T follicular helper cell (primary cell): ENCODE results near the gene KDM8.

Experiments used
- DNase-seq: peaks from one replicate; pipeline ENCODE4 v3.0.0-alpha.2; 2020; ENCODE audit warnings: low read depth

KDM8 gene

DNA sequence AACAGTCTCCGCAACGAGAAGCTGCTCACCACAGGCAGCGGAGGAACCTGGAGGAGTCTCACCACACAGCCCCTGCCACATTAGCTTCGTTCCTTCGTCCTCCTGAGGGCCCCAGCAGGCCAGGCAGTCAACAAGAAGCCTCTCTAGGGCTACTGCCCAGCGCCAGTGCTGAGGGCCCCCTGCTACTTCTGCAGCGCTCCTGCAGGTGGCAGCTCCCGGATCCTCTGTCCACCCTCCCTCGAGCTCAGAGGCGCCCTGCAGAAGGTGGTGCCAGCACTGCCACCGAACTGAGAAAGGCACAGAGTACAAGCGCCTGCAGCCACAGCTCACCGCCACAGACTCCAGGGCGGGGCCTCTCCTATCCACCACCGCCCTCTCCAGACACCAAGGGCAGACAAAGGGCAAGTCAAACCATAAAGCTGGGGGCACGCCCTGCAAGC is 27.3 kb downstream of the KDM8 start:
- peak; percentile 53 for DNase-seq

DNA sequence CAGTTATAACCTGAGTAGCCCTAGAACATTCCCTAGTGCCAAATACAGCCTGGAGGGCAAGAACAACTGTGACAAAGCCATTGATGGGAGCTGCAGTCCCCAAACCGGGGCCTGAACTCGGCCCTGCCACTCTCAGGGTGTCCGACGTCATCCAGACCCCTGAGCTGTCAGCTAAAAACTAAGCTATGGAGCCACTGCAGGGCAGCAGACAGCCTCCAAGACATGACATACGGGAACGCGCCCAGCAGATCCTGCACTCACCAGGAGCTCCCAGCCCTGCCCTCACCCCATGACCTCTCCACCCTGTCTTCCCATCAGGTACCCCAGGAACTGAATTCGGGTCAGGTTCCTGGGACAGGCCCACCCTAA is 28.4 kb downstream of the KDM8 start:
- DNase-seq = no peak

DNA sequence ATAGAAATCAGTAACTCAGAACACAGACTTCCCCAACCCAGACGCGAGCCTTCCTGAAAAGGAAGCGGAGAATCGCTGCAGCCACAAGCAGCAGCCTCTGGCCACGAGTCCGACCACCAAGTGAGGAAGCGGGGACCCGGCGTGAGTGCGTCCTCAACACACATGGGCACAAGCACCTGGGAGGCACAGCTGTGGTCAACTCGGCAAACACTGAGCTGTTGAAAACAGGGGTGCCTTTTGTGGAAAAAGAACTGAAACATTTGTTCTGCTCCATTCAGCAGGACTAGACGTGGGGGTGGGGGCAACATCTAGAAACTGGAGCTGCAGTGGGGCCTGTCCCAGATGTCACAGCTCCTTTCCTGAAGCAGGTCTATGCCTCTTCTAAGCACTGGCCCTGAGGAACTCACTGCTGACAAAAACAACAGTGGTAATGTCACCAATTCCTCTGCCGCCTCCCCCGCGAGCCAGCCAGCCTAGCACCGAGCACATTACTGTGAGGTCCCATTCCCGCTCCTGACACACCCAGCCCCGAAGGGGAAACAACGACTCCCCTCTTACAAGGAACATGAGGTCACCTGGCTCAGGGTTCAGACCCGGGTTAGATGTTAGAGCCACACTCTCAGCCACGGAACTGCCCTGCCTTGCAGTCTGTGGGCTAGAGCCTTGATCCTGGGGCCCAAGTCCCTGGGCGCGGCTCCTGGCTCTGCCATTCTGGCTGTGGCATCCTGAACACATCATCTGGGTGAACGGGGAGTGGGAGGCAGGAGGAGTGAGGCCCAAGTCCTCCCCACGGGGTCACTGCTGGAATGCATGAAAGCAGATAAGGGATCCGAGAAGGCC is 29.0 kb downstream of the KDM8 start:
- DNase-seq = no peak

DNA sequence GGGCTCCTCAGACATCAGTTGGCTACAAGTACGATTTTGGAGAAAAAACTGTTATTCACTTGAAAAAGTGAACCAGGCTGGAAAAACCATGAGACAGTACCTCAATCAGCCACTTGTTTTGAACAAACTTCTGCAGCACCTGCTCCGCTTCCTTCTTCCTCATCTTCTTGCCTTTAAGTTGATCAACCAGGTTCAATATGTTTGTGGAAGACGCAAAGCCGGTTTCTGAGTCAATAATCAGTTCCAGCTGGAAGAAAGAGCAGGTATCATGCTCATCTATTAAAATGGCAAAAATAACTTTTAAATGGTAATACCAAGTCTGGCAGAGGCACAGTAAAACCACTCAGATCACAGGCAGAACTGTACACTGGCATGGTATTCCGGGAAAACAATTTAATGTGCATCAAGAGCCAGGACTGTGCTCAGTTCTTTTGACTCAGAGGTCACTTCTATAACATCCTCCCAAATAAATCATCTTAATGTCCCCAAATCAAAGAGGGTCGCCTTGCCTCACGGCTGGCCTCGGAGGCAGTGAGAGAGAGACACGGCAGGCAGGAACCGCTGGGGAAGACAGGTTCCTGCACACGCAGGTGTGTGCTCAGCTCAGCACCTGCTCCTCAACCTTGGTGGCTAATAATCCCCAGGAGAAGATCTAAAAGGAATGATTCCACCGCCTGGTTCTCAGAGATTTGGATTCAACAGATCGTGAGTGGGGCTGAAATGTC is 29.7 kb downstream of the KDM8 start:
- DNase-seq = no peak

DNA sequence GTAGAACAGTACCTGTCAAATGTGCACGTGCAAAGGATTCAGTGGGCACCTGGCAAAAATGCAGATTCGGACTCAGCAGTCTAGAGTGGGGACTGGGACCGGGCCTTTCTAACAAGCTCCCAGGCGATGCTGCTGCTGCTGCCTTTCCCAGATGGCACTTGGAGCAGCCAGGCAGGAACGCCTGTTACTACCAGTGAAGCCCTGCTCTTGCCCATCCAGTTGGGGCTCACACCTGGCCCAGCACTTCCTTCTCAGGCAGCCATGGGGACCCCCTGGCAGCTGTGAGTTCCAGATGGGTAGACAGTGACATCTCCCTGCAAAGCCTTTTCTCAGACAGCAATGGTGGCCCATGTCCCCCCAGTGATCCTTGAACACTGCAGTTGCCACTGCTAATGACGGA is 30.4 kb downstream of the KDM8 start:
- no peak for DNase-seq

DNA sequence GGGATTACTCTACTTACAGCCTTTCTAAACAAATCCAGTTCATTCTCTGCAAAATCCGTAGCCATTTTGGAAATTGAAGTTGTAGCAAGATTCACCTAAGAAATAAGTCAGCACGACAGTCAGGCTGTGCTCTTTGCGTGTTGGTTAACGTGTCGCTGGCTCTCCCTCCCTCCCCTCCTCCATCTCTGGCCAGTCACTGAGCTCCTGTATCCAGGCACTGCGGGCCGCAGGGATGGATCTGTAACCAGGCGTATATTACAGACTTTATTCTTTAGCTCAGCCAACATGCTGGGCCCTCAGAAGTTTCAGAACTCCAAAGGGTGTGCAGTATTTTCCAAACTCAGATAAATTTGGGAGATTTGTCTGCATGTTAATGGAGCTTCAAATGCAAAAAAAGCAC is 30.8 kb downstream of the KDM8 start:
- DNase-seq = no peak

DNA sequence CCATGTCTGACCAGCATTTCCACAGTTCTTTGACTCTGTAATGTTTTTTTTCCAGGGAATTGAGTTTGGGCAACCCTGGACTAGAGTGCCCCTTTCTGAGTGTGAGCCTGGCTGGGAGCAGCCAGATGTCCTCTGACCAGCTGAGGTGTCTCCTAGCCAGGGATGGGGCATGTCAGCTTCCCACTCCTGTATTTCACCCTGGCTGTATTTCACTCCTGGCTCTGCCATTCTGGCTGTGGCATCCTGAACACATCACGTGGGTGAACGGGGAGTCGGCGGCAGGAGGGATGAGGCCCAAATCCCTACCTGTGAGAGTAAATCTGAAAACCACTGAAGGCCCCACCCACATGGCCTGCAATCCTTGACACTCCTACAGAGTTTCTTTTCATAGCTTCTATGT is 31.3 kb downstream of the KDM8 start:
- no peak for DNase-seq

DNA sequence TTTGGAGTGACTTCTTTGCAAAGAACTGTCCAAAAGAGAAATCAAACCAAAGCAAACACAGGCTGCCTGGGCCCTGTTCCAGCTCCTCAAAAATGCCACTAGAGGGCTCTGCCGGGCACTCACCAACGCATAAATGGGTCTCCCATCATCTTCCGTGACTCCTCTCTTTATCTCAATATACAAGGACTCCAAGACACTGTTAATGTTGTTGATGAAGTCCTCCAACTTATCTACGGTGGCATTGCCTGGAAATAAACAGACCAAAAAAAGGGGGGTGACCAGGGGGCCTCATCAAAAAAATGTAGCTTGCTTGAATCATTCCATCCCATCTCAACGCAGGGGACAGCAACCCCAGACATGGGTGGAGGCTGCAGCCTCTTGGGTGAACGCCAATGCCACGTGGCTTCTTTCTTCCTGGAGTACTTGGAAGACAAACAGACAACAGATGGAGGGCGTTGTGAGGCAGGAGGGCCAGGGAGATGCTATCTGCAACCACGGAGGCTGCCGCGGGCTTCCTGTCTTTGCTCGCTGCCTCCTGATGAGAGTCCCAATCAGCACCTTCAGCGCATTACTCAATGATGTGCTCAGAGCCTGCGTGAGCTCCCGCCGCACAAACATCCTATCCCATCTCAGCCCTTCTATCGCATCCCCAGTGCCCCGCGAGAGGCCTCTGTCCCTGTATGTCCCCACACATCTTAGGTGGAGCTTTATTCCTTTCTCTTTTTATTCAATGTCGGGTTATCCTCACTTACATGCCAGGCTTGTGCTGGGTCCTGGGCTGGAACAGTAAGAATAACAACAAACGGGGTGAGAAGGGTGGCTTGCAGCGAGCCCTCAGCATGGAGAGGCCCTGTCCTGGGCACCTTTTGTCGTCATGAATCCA is 32.0 kb downstream of the KDM8 start:
- DNase-seq = peak; percentile 90

DNA sequence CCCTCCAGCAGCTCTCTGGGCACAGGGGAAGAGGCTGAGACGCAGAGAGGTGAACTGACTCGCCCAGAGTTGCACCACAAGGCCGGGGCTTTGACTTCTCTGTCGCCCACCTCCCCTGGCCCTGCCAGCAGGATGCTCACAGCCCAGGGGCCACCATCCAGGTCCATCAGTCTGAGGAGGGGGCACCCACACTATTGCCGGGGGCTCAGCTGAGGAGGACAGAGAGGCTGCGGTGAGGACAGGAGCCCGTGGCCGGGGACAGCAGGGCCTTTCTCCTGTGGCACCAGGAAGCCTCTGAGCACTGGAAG is 32.6 kb downstream of the KDM8 start:
- no peak for DNase-seq

DNA sequence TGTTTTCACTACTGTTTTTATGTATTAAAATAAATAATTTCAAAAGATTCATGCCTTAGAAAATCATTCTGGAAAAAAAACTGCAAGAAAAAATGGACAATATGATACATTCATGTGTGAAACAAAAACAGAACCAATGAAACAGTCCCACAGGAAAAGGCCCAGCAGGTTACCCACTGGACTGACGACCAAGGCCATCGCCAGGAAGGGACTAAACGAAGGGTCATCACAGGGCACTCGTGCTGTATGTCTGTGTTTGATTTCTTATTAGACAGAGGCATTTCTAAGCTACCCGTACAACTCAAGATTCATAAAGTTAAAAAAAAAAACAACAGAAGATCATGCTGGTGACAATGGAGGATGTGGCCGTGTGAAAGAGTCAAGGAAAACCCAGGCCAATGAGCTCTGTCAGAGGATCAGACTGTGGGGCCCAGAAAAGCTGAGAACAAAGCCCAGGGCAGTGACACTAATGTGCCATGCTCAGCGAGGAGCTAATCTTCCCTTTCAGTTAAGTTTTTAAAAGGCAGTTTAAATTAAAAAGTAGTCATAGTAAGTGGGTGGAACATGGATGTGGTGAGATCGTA is 33.4 kb downstream of the KDM8 start:
- no peak for DNase-seq

DNA sequence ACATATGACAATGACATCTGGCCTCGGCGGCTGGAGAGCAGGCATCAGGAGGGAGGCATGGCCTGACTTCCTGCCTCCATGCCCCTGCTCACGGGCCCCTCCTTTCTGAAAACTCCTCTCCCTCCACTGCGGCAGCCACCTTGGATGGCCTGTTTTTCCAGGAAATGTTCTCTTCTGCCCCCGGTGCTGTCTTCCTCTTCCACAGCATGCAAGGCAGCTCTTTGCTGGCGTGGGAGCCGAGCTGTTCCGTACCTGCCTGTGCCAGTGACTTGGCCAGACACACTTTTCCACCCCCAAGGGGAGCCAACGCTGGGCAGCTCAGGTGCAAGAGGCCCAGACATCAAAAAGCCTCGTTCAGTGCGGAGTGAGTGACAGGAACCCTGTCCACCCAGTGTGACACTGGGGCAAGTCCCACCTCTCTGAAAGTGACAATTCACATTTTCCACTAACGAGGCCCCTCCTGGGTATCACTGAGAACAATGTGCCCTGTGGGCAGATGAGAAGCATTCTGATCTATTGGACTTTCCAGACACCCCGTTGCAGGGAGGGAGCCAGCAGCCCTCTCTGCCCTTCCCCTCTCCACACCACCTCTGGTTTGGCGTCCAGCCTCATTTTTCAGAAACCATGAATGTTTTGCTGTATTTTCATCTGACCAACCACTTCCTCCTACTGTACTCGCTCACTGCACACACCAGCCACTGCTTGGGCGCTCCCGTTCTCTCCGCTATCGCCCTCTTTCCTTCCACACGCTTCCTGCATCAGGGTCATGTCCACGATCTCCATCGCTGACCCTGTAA is 34.1 kb downstream of the KDM8 start:
- peak; percentile 48 for DNase-seq

DNA sequence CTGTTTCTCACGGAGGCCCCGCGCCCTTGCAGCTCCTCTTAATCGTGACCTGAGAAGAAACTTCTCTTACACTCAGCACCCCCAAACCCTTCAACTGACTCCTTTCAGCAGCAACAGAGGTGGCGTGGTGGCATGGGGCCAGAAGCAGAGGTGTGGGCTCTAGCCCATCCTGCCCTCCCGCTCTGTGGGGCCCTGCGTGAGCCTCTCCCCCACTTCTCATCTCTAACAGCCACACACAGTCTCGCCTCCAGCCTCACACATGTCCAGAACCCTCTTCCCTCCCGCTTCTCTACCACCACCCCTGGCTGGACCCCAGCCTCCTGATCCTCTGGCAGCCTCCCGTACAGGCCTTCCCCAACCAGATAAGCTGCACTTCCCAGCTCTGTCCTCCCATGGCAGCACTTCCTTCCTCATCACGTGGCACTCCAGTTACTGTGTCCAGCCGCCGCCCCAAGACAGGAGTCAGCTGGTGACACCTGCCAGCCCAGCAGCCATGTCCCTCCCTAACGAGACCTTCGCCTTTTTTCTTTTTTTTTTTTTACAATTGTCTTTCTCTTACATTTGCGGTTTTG is 34.8 kb downstream of the KDM8 start:
- DNase-seq = no peak

DNA sequence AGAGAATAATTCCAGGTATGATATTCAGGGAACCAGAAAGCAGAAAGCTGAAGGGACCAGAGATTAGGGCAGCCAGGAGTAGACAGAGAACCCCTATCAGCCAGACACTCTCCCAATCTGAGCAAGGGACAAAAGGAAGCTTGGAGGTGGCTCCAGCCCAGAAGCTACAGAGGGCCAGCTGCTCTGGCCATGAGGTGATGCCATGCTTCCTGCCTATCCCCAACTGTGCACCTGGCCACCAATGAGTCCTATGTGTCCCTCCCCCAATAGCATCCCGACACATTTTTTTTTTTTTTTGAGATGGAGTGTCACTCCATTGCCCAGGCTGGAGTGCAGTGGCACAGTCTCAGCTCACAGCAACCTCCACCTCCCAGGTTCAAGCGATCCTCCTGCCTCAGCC is 35.3 kb downstream of the KDM8 start:
- DNase-seq = no peak

DNA sequence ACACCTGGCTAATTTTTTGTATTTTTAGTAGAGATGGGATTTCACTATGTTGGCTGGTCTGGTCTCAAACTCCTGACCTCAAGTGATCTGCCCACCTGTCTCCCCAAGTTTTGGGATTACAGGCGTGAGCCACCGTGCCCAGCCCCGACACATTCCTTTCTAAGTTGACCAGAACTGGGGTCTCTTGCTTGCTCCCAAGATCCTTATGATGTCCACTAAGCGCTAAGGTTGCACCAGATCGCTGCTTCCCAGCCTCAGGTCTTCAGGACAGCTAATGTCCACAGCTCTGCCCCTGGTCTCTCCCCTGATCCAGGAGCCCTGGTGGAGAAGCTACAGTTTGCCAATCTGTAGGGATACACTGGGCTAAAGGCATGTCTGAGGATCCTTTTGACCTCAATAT is 35.7 kb downstream of the KDM8 start:
- DNase-seq = no peak

DNA sequence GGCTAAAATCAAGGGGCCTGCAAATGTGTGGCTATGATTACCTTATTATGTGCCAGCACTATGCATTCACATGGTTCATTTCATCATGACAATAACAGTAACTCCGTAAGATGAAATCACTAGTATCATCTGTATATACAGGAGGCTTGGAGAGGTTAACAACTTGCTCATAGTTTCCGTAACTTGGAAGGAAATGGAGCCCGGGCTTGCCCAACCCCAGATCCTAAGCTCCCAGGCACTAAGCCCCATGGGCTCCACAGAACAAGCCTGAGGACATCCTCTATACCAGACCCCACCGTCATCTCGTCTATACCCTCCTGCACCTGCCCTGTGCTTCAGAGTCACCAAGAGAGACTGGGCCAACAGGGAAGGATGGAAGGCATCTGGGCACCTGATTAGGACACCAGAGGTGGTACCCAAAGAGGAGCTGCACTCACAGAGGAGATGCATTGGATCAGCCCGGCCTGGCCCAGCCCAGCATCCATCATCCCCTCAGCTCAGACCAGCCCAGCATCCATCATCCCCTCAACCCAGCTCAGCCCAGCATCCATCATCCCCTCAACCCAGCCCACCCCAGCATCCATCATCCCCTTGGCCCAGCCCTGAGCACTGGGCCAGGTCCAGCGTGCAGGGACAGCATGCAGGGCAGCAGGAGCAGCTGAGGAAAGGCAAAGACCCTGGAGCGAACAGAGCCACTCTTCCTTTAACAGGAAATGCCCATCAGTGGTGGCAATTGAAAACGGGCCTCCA is 36.8 kb downstream of the KDM8 start:
- DNase-seq = no peak

DNA sequence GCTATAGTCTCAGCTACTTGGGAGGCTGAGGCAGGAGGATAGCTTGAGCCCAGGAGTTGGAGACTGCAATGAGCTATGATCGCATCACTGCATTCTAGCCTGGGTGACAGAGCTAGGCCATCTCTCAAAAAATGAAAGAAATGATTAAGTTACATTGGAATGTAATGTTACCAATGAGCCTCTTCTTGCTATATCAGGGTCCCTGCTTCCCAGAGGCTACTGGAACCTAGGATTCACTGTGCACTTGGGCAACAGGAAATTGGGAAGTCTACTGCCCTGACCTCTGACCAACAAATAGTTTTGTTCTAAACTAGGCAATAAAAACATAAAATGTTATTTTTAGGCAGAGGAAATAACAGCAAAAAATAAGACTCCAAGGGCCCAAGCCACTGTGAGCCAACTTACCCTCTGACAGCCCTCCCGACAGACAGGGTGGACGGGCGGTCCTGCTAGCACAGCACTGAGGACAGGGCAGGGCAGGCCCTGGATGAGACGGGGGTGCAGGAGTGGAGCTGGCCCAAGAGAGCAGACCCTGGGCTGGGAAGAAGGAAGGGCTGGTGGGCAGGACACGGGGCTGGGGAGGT is 37.7 kb downstream of the KDM8 start:
- no peak for DNase-seq

DNA sequence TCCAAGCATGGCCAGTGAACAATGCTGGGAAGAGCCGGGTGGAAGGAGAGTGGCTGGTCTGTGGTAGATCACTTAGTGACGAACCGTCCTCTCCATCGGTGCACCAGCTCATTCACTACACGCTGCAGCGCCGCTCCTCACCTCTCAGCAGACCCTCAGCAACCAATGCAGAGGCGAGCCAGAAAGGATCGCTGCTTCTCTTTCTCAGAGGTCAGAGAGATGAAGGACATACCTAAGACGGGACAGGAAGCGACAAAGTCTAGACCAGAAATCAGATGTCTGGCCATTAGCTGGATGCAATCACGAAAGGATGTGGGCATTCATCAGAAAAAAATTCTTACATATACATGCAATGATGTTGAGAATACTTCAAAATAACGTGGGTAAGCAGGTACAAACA is 38.3 kb downstream of the KDM8 start:
- DNase-seq = no peak

DNA sequence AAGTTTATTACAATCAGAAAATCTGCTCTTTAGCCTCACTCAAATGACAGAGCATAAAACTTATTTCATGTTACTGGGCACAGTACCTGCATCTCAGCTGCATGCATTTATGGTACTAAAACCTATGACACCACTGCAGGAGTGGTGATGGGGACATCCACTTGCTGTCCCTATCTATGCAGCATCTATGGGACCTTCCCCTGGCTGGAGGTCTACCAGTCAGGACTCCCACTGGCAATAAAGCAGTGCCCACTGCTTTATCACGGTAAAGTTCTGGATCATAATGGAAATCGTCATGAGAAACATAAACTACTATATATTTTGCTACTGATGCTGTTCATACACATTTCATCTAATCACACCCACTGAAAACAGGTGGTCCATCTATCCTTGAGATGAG is 39.1 kb downstream of the KDM8 start:
- DNase-seq = no peak

DNA sequence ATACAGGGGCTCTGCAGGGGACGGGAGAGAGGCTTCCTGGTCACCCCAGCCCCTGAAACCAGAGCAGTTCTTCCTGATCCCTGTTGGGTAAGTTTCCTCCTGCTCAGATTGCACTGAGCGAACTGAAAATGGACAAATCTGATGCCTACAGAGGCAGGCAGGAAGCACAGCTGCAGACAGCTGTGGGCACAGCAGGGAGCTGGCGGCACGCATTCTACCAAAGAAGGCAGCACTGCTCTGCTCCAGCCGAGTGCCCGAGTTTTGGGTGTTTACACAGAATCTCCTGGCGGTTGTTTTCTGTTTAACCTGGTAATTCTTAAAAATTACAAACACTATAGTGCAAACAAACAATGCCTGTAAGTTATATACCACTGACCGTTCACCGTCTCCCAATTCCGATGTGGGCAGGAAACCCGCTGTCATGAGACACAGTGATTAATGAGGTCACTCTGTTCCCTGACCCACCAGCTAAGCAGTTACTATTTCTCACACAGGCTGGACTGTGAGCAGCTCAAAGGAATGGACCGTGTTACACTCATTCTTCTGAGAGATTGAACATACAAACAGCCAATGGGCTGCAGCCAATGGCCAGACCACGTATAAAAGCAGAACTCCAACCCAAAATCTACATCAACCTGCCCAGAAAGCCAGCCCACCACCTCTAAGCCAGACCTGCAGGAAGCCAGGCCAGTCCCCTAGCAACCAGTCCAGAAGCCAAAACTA is 39.7 kb downstream of the KDM8 start:
- DNase-seq = no peak
